Dendritic cell treated with granulocyte-macrophage colony-stimulating factor and Interleukin-4, amounts not matched to agents 40 ng/mL and 50 ng/mL, for 4 days (primary cell): ENCODE data around the gene RDM1.

ENCODE experiments used
- H3K27ac Mint-ChIP-seq: one replicate; pipeline ENCODE4 v1.8.0; 2022; ENCODE audit warnings: mild to moderate bottlenecking, mixed read lengths
- H3K27me3 Mint-ChIP-seq: one replicate; pipeline ENCODE4 v1.8.0; 2022; ENCODE audit warnings: mild to moderate bottlenecking, mixed read lengths
- H3K36me3 Mint-ChIP-seq: one replicate; pipeline ENCODE4 v1.8.0; 2022; ENCODE audit warnings: low read depth, mixed read lengths
- H3K4me1 Mint-ChIP-seq: one replicate; pipeline ENCODE4 v1.8.0; 2022; ENCODE audit warnings: low read depth, mixed read lengths
- H3K4me3 Mint-ChIP-seq: one replicate; pipeline ENCODE4 v1.8.0; 2022; ENCODE audit warnings: mild to moderate bottlenecking, moderate library complexity, mixed read lengths
- H3K9me3 Mint-ChIP-seq: one replicate; pipeline ENCODE4 v1.8.0; 2022; ENCODE audit warnings: mixed read lengths
- intact Hi-C: fragments of 100-400 bp; cut with micrococcal nuclease; formaldehyde crosslinking; loops from one replicate; pipeline ENCODE4 v1.15.0; 2022

Gene RDM1

GRCh38 chr17:35878361-35878760 lies 52.2 kb downstream of the RDM1 start:
- H3K9me3 Mint-ChIP-seq: no peaks in the 10 kb centered on the region
- peaks cover 2% of the 10 kb centered on the region for H3K27me3 Mint-ChIP-seq
- no peak overlapping the region for H3K4me3 Mint-ChIP-seq
- peaks cover 32% of the 10 kb centered on the region for H3K4me1 Mint-ChIP-seq
- peak overlapping the region; percentile 10 for H3K27ac Mint-ChIP-seq
- intact Hi-C loops: no loop called here
- H3K36me3 Mint-ChIP-seq: no peaks in the 10 kb centered on the region

- Mint-ChIP-seq H3K36me3 (no peaks in the 10 kb centered on the region), H3K4me3 (no peak overlapping the region), H3K9me3 (no peaks in the 10 kb centered on the region), H3K4me1 (peaks cover 32% of the 10 kb centered on the region), H3K27me3 (peaks cover 2% of the 10 kb centered on the region), H3K27ac (no peak overlapping the region)
- intact Hi-C loops: no loop called here
Observed at GRCh38 chr17:35877345-35878029, 53.1 kb downstream of the RDM1 start.

- H3K4me1 Mint-ChIP-seq: peaks cover 32% of the 10 kb centered on the region
- peaks cover 2% of the 10 kb centered on the region for H3K27me3 Mint-ChIP-seq
- H3K9me3 Mint-ChIP-seq: no peaks in the 10 kb centered on the region
- no peaks in the 10 kb centered on the region for H3K36me3 Mint-ChIP-seq
- no peak overlapping the region for H3K27ac Mint-ChIP-seq
- intact Hi-C loops: no loop called here
- no peak overlapping the region for H3K4me3 Mint-ChIP-seq
Observed at GRCh38 chr17:35876534-35876933, 54.0 kb downstream of the RDM1 start.

DNA sequence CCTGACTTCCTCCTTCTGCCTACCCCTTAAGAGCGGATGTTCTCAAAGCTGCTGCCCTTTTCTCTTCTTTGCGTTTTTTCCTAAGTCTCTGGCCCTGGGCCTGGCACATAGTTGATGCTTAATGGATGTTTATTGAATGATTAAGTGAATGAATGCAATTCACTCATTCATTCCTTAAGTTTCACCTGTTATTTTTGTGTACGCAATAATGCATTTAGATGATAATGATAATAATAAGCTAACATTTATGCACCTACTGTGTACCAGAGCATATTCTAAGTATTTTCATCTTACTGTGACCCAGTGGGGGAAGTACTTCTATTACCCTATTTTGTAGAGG lies 54.8 kb downstream of the RDM1 start:
- H3K36me3 Mint-ChIP-seq: no peaks in the 10 kb centered on the region
- H3K4me1 Mint-ChIP-seq: peaks cover 36% of the 10 kb centered on the region
- peaks cover 2% of the 10 kb centered on the region for H3K27me3 Mint-ChIP-seq
- no peak overlapping the region for H3K4me3 Mint-ChIP-seq
- no peaks in the 10 kb centered on the region for H3K9me3 Mint-ChIP-seq
- intact Hi-C loops: no loop called here
- H3K27ac Mint-ChIP-seq: no peak overlapping the region

DNA sequence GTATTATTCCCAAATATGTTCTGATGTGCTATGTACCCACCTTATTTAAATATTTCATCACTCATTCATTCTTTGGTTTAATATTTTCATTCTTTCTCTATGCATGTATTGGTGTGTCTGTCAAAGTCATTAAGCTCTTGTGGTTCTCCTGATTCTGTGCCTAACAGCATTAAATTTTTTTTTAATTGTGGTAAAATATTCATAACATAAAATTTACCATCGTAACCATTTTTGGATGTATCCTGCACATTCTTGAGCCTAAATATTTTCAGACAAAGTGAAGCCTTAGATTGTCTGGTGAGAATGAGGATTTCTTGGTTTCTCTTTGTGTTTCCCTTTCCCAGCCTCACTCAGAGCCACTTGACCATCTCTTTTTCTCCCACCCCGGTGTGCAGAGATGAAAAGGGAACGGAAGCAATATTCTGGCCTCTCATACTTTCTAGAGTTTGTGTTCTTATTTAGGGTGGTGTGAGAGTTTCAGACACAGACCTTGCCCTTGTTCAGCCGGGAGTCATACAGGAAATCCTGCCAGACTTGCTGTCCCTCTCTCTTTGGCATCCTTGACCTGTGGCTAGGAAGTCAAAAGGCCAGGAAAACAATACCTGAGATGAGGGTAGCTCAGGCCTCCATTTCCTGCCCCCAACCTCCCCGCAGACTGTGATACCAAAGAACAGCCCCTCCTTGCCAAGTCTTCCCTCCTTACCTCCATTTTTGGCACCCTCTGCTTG lies 55.3 kb downstream of the RDM1 start:
- Mint-ChIP-seq H3K4me3 (no peak overlapping the region), H3K36me3 (no peaks in the 10 kb centered on the region), H3K4me1 (peaks cover 31% of the 10 kb centered on the region), H3K27me3 (peaks cover 2% of the 10 kb centered on the region), H3K9me3 (no peaks in the 10 kb centered on the region), H3K27ac (no peak overlapping the region)
- intact Hi-C loops: no loop called here

DNA sequence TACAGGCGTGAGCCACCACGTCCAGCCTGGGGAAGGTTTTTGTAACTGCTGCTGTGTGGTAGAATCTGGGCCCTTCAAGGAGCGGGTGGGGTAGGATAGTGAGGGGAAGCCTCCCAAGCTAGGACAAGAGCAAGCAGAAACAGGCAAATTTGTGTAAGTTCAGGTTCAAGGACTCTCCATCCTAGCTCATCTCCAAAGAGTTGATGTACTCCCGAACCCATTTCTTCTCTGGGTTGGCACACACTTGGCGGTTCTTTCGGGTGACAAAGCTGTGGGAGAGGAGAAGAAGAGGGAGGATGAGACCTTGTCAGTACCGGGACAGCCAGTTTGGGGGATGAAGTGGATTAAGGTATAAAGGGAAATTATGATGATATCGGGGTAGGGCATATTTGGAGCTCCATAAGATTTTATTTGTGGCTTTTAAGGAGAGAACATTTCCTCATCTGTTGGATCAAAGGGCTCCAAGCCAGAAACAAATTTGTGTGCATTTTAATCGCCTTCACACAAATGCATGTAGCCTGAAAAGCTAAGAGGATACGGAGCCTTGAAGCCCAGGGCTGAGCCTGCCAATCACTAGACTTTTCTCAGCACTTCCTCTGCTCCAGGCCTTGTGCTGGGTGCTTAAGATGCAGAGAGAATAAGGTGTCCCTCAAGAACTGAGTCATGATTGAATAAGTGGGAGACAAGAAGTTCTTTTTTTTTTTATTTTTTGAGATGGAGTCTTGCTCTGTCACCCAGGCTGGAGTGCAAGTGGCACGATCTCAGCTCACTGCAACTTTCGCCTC lies 58.2 kb downstream of the RDM1 start:
- H3K4me1 Mint-ChIP-seq: peaks cover 19% of the 10 kb centered on the region
- no peaks in the 10 kb centered on the region for H3K36me3 Mint-ChIP-seq
- H3K9me3 Mint-ChIP-seq: no peaks in the 10 kb centered on the region
- intact Hi-C loops: no loop called here
- H3K27ac Mint-ChIP-seq: no peak overlapping the region
- peaks cover 2% of the 10 kb centered on the region for H3K27me3 Mint-ChIP-seq
- H3K4me3 Mint-ChIP-seq: no peak overlapping the region

DNA sequence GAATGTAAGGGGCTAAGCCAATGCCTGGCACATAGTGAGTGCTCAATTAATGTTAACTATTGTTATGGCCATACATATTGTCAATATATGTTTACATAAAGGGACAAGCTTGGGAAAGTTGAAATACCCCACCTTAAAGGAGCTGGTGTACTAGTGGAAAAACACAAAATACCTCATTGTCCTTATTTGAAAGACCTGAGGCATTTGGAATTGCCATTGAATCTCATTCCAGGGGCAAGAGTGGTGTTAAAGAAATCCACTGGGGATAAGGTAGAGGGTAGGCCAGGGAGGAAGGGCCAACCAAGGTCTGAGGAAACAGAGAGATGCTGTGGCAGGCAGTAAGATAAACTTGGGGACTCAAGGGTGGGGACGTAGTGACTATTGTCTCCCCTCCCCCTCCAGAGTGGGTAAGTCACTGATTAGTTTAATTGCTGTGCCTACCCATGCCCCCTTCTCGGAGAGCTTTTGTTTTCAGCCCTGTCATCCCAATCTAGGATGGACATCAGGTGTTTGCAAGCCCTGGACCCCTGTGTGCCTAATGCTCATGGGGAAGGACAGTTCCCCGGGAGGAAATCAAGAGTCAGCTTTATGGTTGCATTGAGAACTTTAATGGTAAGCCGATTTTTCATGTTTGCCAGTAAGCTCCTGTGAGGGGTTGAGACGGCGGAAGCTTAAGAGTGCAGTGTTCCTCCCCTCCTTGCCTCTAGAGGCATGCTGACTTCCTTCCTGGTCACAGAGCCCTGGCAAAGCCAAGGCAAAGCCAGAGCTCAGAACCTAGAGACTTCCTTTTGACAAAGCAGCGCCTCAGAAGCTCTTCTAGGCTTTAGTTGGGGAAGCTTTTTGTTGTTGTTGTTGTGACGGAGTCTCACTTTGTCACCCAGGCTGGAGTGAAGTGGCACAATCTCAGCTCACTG lies 59.4 kb downstream of the RDM1 start:
- intact Hi-C loops: no loop called here
- peaks cover 2% of the 10 kb centered on the region for H3K27me3 Mint-ChIP-seq
- peaks cover 25% of the 10 kb centered on the region for H3K4me1 Mint-ChIP-seq
- H3K27ac Mint-ChIP-seq: no peak overlapping the region
- H3K4me3 Mint-ChIP-seq: no peak overlapping the region
- H3K9me3 Mint-ChIP-seq: no peaks in the 10 kb centered on the region
- no peaks in the 10 kb centered on the region for H3K36me3 Mint-ChIP-seq

DNA sequence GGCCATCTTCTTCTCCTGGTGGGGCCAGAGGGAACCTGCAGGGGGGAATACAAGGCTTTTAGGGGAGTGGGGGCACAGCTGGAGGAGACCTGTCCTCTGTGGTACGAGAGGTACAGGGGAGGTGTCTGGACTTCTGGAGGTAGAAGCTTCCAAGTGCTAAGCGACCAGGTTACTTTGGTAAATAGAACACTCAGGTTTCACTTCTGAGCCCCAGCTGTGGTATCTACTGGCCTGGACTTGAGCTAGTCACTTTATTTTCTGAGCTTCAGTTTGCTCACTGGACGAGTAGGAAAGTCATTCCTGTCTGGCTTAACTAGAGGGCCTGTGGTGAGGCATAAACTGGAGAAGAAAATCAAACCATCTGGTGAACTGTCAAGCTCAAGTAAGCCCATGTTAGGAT lies 61.8 kb downstream of the RDM1 start, which contains the start of gene HEATR9:
Gene HEATR9 (minus strand): TSS at position 155 of the 400 bp plus-strand sequence. CDS start 149 bp downstream, at position 6.
- intact Hi-C loops: no loop called here
- Mint-ChIP-seq H3K27ac (no peak within 1 kb of the TSS), H3K9me3 (no peaks in the 10 kb centered on the region), H3K27me3 (no peaks in the 10 kb centered on the region), H3K36me3 (no peaks in the 10 kb centered on the region), H3K4me3 (no peak within 1 kb of the TSS), H3K4me1 (peaks cover 25% of the 10 kb centered on the region)
